Liver (tissue), 9 donors: ENCODE measurements around the gene ZNF8. TPM values are rescaled to one million over a fixed set of nuclear protein-coding genes. Genes with fewer than 3 reads are reported as not detected.

ENCODE experiments used
- DNase-seq: peaks from one replicate; pipeline ENCODE4 v3.0.0-alpha.2; 2017; ENCODE audit warnings: low spot score
- H3K27ac ChIP-seq, 2 donors: one replicate each; pipeline ENCODE4 v1.7.0; 2013; ENCODE audit warnings: inconsistent platforms in 2 of 2, low read length in 2 of 2, control low read depth in 1 of 2, low read depth in 1 of 2, mild to moderate bottlenecking in 1 of 2
- H3K27me3 ChIP-seq, 4 donors: one replicate each; pipeline versions ENCODE4 v1.6.1 to v1.7.0; 2013; ENCODE audit warnings: low read length in 3 of 4, inconsistent platforms in 1 of 4, mild to moderate bottlenecking in 1 of 4, moderate library complexity in 1 of 4; ENCODE audit not compliant: control insufficient read depth in 4 of 4, insufficient read depth in 4 of 4
- H3K36me3 ChIP-seq, 4 donors: one replicate each; pipeline versions ENCODE4 v1.6.1 to v1.7.0; 2013; ENCODE audit warnings: low read length in 3 of 4, mild to moderate bottlenecking in 3 of 4, low read depth in 1 of 4, moderate library complexity in 1 of 4; ENCODE audit not compliant: control insufficient read depth in 4 of 4, insufficient read depth in 3 of 4
- H3K4me1 ChIP-seq, 4 donors: one replicate each; pipeline versions ENCODE4 v1.6.1 to v1.7.0; 2013; ENCODE audit warnings: low read length in 3 of 4, mild to moderate bottlenecking in 3 of 4, moderate library complexity in 1 of 4; ENCODE audit not compliant: control insufficient read depth in 4 of 4, insufficient read depth in 4 of 4
- H3K4me3 ChIP-seq, 3 donors: one replicate each; pipeline versions ENCODE4 v1.6.1 to v1.7.0; 2013; ENCODE audit warnings: low read length in 3 of 3, control low read depth in 1 of 3, low read depth in 1 of 3, mild to moderate bottlenecking in 1 of 3
- H3K9ac ChIP-seq, 2 donors: one replicate each; pipeline ENCODE4 v1.7.0; 2013; ENCODE audit warnings: low read length in 2 of 2, mild to moderate bottlenecking in 2 of 2, moderate library complexity in 2 of 2, control low read depth in 1 of 2, low read depth in 1 of 2
- H3K9me3 ChIP-seq, 4 donors: one replicate each; pipeline versions ENCODE4 v1.6.1 to v1.7.0; 2013; ENCODE audit warnings: low read length in 3 of 4; ENCODE audit not compliant: control insufficient read depth in 4 of 4
- EGR1 ChIP-seq, 2 donors: IDR thresholded peaks; 2 replicates each; pipeline ENCODE4 v1.6.1; 2016 to 2018; ENCODE audit warnings: antibody characterized with exemption in 2 of 2, low read depth in 2 of 2
- FOXA1 ChIP-seq: IDR thresholded peaks from 2 replicates; pipeline ENCODE4 v1.6.1; 2016; ENCODE audit warnings: antibody characterized with exemption
- FOXA2 ChIP-seq: IDR thresholded peaks from 2 replicates; pipeline ENCODE4 v1.6.1; 2016; ENCODE audit warnings: antibody characterized with exemption
- GABPA ChIP-seq, 2 donors: IDR thresholded peaks in 1 of 2; conservative IDR thresholded peaks in 1 of 2; 2 replicates each; pipeline ENCODE4 v1.6.1; 2016; ENCODE audit warnings: antibody characterized with exemption in 2 of 2, mild to moderate bottlenecking in 1 of 2, moderate library complexity in 1 of 2
- HNF4A ChIP-seq, 2 donors: conservative IDR thresholded peaks; 2 replicates each; pipeline ENCODE4 v1.6.1; 2016; ENCODE audit warnings: antibody characterized with exemption in 2 of 2, mild to moderate bottlenecking in 2 of 2
- HNF4G ChIP-seq: IDR thresholded peaks from 2 replicates; pipeline ENCODE4 v1.6.1; 2016; ENCODE audit warnings: antibody characterized with exemption
- JUND ChIP-seq, 2 donors: IDR thresholded peaks; 2 replicates each; pipeline ENCODE4 v1.6.1; 2016; ENCODE audit warnings: antibody characterized with exemption in 2 of 2
- NR2F2 ChIP-seq: IDR thresholded peaks from 2 replicates; pipeline ENCODE4 v1.6.1; 2016; ENCODE audit warnings: antibody characterized with exemption
- RAD21 ChIP-seq, 2 donors: IDR thresholded peaks; 2 replicates each; pipeline ENCODE4 v1.6.1; 2016; ENCODE audit warnings: antibody characterized with exemption in 2 of 2, mild to moderate bottlenecking in 2 of 2
- SP1 ChIP-seq: IDR thresholded peaks from 2 replicates; pipeline ENCODE4 v1.6.1; 2018; ENCODE audit warnings: antibody characterized with exemption, mild to moderate bottlenecking
- TAF1 ChIP-seq: conservative IDR thresholded peaks from 2 replicates; pipeline ENCODE4 v1.6.1; 2016; ENCODE audit warnings: antibody characterized with exemption, mild to moderate bottlenecking
- YY1 ChIP-seq: IDR thresholded peaks from 2 replicates; pipeline ENCODE4 v1.6.1; 2016; ENCODE audit warnings: antibody characterized with exemption, mild to moderate bottlenecking
- WGBS: extraction: QIAGEN DNeasy Blood & Tissue Kit; methylation state at CpG from one replicate; pipeline ENCODE4 v1.1.7; 2013; 5-methylcytosine and 5-hydroxymethylcytosine counted together
- polyA plus RNA-seq, 2 donors: library from polyadenylated mRNA; stranded (reverse) in 1 of 2; unstranded in 1 of 2; fragments of 200-250 nt in 1 of 2; fragments of >200 nt in 1 of 2; fragmentation: Nextera tagmentation in 1 of 2; extraction: Ambion mirVana in 1 of 2; gene quantifications; one replicate each; pipeline versions ENCODE4 v1.2.1 to v1.2.3, GENCODE V29; 2013 to 2015
- total RNA-seq, 2 donors: library from RNA; depleted of rRNA; stranded (reverse); fragments of >200 nt; gene quantifications; one replicate each; pipeline ENCODE4 v1.2.3, GENCODE V29; 2014
- TF ChIP-seq, protein P1 (sequence below): IDR thresholded peaks from 2 replicates; pipeline ENCODE4 v1.6.1; 2016; ENCODE audit warnings: antibody characterized with exemption
- TF ChIP-seq, protein P2 (sequence below): IDR thresholded peaks from 2 replicates; pipeline ENCODE4 v1.6.1; 2016; ENCODE audit warnings: antibody characterized with exemption, mild to moderate bottlenecking
- TF ChIP-seq, protein P3 (sequence below): fragments of 150-350 bp; IDR thresholded peaks from 2 replicates; pipeline ENCODE4 v1.5.1; 2017; ENCODE audit warnings: improper control_type of control experiment, low read depth, low read length; ENCODE audit not compliant: missing input control
- TF ChIP-seq, protein P4 (sequence below): IDR thresholded peaks from 2 replicates; pipeline ENCODE4 v1.6.1; 2016; ENCODE audit warnings: antibody characterized with exemption
- TF ChIP-seq, protein P5 (sequence below): IDR thresholded peaks from 2 replicates; pipeline ENCODE4 v1.6.1; 2016; ENCODE audit warnings: antibody characterized with exemption
- donor health status: healthy.
- donor health status: healthy.
- donor health status: healthy.
- donor health status: healthy.
- donor health status: healthy.

The ZNF8 gene
- total and polyA plus RNA-seq, 4 donors = 0.37 to 4.6 (median 1.6) TPM

DNA sequence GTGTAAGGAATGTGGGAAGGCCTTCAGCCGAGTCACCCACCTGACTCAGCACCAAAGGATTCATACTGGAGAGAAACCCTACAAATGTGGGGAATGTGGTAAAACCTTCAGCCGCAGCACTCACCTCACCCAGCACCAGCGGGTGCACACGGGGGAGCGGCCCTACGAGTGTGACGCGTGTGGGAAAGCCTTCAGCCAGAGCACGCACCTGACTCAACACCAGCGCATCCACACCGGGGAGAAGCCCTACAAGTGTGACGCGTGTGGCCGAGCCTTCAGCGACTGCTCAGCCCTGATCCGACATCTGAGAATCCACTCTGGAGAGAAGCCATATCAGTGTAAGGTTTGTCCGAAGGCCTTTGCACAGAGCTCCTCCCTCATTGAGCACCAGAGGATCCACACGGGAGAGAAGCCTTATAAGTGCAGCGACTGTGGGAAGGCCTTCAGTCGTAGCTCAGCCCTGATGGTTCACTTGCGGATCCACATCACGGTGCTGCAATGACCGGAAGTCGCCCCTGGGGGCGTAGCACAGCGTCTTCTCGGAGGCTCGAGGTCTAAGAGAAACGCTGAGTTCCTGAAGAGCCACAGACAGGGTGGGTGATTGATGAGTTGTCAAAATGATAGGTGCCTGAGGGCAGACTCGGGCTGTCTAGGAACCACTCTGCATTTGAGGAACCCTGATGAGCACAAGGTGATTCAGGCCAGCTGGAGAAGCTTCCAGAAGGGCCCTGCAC, 60.2 kb downstream of the ZNF8 start:
- 93% methylated on average over 30 of the region's 30 CpGs for WGBS
- peaks cover 0 to 3% (median 0%) of the 10 kb centered on the region in 4 donors for H3K9me3 ChIP-seq

More for the DNA sequence above, 60.2 kb downstream of the ZNF8 start:
- H3K4me3 ChIP-seq = no peak overlapping the region
- H3K27me3 ChIP-seq = no peaks in the 10 kb centered on the region
- H3K9ac ChIP-seq = no peak overlapping the region
- peaks cover 0 to 15% (median 12%) of the 10 kb centered on the region in 4 donors for H3K36me3 ChIP-seq
- H3K4me1 ChIP-seq = peaks cover 12 to 27% (median 21%) of the 10 kb centered on the region in 4 donors
- TF ChIP-seq, protein P1, sequence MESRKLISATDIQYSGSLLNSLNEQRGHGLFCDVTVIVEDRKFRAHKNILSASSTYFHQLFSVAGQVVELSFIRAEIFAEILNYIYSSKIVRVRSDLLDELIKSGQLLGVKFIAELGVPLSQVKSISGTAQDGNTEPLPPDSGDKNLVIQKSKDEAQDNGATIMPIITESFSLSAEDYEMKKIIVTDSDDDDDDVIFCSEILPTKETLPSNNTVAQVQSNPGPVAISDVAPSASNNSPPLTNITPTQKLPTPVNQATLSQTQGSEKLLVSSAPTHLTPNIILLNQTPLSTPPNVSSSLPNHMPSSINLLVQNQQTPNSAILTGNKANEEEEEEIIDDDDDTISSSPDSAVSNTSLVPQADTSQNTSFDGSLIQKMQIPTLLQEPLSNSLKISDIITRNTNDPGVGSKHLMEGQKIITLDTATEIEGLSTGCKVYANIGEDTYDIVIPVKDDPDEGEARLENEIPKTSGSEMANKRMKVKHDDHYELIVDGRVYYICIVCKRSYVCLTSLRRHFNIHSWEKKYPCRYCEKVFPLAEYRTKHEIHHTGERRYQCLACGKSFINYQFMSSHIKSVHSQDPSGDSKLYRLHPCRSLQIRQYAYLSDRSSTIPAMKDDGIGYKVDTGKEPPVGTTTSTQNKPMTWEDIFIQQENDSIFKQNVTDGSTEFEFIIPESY = no peak
- TF ChIP-seq NR2F2 = no peak
- TF ChIP-seq RAD21 (IDR thresholded peaks at IDR 0.05) = no peak
- no peak for TF ChIP-seq SP1
- TF ChIP-seq FOXA2 = no peak
- TF ChIP-seq GABPA (IDR thresholded peaks at IDR 0.05 in 1 of 2, conservative IDR thresholded peaks at IDR 0.05 in 1 of 2) = no peak
- no peak for TF ChIP-seq HNF4A (conservative IDR thresholded peaks at IDR 0.05)
- no peak for TF ChIP-seq JUND (IDR thresholded peaks at IDR 0.05)
- TF ChIP-seq HNF4G = no peak
- TF ChIP-seq, protein P2, sequence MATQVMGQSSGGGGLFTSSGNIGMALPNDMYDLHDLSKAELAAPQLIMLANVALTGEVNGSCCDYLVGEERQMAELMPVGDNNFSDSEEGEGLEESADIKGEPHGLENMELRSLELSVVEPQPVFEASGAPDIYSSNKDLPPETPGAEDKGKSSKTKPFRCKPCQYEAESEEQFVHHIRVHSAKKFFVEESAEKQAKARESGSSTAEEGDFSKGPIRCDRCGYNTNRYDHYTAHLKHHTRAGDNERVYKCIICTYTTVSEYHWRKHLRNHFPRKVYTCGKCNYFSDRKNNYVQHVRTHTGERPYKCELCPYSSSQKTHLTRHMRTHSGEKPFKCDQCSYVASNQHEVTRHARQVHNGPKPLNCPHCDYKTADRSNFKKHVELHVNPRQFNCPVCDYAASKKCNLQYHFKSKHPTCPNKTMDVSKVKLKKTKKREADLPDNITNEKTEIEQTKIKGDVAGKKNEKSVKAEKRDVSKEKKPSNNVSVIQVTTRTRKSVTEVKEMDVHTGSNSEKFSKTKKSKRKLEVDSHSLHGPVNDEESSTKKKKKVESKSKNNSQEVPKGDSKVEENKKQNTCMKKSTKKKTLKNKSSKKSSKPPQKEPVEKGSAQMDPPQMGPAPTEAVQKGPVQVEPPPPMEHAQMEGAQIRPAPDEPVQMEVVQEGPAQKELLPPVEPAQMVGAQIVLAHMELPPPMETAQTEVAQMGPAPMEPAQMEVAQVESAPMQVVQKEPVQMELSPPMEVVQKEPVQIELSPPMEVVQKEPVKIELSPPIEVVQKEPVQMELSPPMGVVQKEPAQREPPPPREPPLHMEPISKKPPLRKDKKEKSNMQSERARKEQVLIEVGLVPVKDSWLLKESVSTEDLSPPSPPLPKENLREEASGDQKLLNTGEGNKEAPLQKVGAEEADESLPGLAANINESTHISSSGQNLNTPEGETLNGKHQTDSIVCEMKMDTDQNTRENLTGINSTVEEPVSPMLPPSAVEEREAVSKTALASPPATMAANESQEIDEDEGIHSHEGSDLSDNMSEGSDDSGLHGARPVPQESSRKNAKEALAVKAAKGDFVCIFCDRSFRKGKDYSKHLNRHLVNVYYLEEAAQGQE = no peak
- TF ChIP-seq YY1 = no peak
- TF ChIP-seq, protein P3, sequence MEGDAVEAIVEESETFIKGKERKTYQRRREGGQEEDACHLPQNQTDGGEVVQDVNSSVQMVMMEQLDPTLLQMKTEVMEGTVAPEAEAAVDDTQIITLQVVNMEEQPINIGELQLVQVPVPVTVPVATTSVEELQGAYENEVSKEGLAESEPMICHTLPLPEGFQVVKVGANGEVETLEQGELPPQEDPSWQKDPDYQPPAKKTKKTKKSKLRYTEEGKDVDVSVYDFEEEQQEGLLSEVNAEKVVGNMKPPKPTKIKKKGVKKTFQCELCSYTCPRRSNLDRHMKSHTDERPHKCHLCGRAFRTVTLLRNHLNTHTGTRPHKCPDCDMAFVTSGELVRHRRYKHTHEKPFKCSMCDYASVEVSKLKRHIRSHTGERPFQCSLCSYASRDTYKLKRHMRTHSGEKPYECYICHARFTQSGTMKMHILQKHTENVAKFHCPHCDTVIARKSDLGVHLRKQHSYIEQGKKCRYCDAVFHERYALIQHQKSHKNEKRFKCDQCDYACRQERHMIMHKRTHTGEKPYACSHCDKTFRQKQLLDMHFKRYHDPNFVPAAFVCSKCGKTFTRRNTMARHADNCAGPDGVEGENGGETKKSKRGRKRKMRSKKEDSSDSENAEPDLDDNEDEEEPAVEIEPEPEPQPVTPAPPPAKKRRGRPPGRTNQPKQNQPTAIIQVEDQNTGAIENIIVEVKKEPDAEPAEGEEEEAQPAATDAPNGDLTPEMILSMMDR = no peak
- no peak for TF ChIP-seq TAF1
- no peak for TF ChIP-seq FOXA1
- TF ChIP-seq, protein P4, sequence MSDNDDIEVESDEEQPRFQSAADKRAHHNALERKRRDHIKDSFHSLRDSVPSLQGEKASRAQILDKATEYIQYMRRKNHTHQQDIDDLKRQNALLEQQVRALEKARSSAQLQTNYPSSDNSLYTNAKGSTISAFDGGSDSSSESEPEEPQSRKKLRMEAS = no peak
- no peak for TF ChIP-seq EGR1 (IDR thresholded peaks at IDR 0.05; ENCODE audit: low read depth in 2 of 2)
- TF ChIP-seq, protein P5, sequence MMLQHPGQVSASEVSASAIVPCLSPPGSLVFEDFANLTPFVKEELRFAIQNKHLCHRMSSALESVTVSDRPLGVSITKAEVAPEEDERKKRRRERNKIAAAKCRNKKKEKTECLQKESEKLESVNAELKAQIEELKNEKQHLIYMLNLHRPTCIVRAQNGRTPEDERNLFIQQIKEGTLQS = no peak
- DNase-seq = no peak
- H3K27ac ChIP-seq = no peak overlapping the region
